Measurements from ENCODE around the gene OR2G3.

GRCh38 chr1:247574664-247575063 is 30.7 kb upstream of the OR2G3 start:
- no peak for TF ChIP-seq CTCF (IDR thresholded peaks at IDR 0.05)
- no peak for TF ChIP-seq EZH2 (IDR thresholded peaks at IDR 0.05)
